ENCODE data around the gene SIDT1.

The SIDT1 gene

GRCh38 chr3:113664523-113665094, 132.3 kb downstream of the SIDT1 start:
- no peak for TF ChIP-seq CTCF (conservative IDR thresholded peaks at IDR 0.05; ENCODE audit: low read depth, low read length)
- no peaks in the 10 kb centered on the region for H3K79me2 ChIP-seq (ENCODE audit: insufficient read depth, low read depth)
- H3K9ac ChIP-seq = no peak overlapping the region
- H2AFZ ChIP-seq (ENCODE audit: low read depth) = no peak overlapping the region
- no peak overlapping the region for H3K4me3 ChIP-seq (IDR thresholded peaks at IDR 0.05; ENCODE audit: insufficient read depth, low read depth, low read length)
- no peaks in the 10 kb centered on the region for H4K20me1 ChIP-seq (ENCODE audit: insufficient read depth)
- H3K4me1 ChIP-seq (ENCODE audit: low read depth, poor library complexity, severe bottlenecking) = no peaks in the 10 kb centered on the region
- no peak overlapping the region for H3K27ac ChIP-seq
- H3K36me3 ChIP-seq (ENCODE audit: insufficient read depth) = no peaks in the 10 kb centered on the region
- no peak overlapping the region for H3K4me2 ChIP-seq
- H3K27me3 ChIP-seq (ENCODE audit: insufficient read depth, low read depth) = no peaks in the 10 kb centered on the region

DNA sequence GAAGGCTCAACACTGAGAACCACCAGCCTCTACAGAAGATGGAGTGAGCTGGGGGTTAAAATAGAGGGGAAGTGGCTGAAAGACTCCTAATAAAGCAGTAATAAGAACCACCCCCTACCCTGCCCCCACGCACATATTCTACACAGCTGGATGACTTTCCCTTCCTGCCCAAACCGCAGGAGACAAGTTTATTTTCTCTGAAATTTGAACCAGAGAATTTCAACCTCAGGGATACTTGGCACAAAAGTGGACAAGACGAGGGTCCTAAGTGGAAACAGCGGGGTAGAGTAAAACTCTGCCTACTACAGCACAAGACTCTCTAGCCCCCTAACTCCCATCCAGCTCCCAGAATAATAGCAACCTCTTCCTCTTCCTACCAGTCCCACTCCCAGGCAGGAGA, 135.7 kb downstream of the SIDT1 start:
- no peaks in the 10 kb centered on the region for H4K20me1 ChIP-seq (ENCODE audit: insufficient read depth)
- H3K9ac ChIP-seq = no peak overlapping the region
- no peak for TF ChIP-seq CTCF (conservative IDR thresholded peaks at IDR 0.05; ENCODE audit: low read depth, low read length)
- H3K4me3 ChIP-seq (IDR thresholded peaks at IDR 0.05; ENCODE audit: insufficient read depth, low read depth, low read length) = no peak overlapping the region
- no peaks in the 10 kb centered on the region for H3K36me3 ChIP-seq (ENCODE audit: insufficient read depth)
- no peaks in the 10 kb centered on the region for H3K4me1 ChIP-seq (ENCODE audit: low read depth, poor library complexity, severe bottlenecking)
- H3K79me2 ChIP-seq (ENCODE audit: insufficient read depth, low read depth) = no peaks in the 10 kb centered on the region
- H3K4me2 ChIP-seq = no peak overlapping the region
- H3K27ac ChIP-seq = no peak overlapping the region
- no peak overlapping the region for H2AFZ ChIP-seq (ENCODE audit: low read depth)
- no peaks in the 10 kb centered on the region for H3K27me3 ChIP-seq (ENCODE audit: insufficient read depth, low read depth)

DNA sequence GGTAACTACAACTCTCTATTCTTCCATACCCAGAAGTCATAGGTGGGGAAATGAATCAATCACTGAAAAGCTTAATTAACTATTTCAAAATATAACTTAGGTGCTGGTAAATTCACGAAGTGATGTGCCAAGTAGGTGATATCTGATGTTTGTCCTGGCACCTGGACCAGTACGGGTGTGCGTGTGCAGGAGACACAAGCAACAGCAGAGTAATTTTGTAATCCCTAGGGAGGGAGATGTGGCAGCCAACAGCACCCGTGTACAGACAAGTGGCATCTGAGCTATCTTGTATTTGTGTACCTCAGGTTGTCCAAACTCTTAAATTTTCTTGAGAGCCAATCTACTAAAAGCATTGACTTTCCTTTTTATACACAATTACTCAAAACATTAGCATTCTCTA, 141.2 kb downstream of the SIDT1 start:
- Histone ChIP-seq H3K4me1 (ENCODE audit: low read depth, poor library complexity, severe bottlenecking) (no peaks in the 10 kb centered on the region), H3K79me2 (ENCODE audit: insufficient read depth, low read depth) (no peaks in the 10 kb centered on the region), H3K9ac (no peak overlapping the region), H3K36me3 (ENCODE audit: insufficient read depth) (no peaks in the 10 kb centered on the region), H3K4me2 (no peak overlapping the region), H3K27me3 (ENCODE audit: insufficient read depth, low read depth) (no peaks in the 10 kb centered on the region), H2AFZ (ENCODE audit: low read depth) (no peak overlapping the region), H3K4me3 (IDR thresholded peaks at IDR 0.05; ENCODE audit: insufficient read depth, low read depth, low read length) (no peak overlapping the region), H4K20me1 (ENCODE audit: insufficient read depth) (0 out of 2 replicates have a peak, but pooled peaks cover 3% of the 10 kb centered on the region), H3K27ac (no peak overlapping the region)
- no peak for TF ChIP-seq CTCF (conservative IDR thresholded peaks at IDR 0.05; ENCODE audit: low read depth, low read length)

- Histone ChIP-seq H3K4me1 (ENCODE audit: low read depth, poor library complexity, severe bottlenecking) (no peaks in the 10 kb centered on the region), H2AFZ (ENCODE audit: low read depth) (no peak overlapping the region), H3K27ac (no peak overlapping the region), H3K9ac (no peak overlapping the region), H3K4me3 (IDR thresholded peaks at IDR 0.05; ENCODE audit: insufficient read depth, low read depth, low read length) (no peak overlapping the region), H3K4me2 (no peak overlapping the region), H3K79me2 (ENCODE audit: insufficient read depth, low read depth) (no peaks in the 10 kb centered on the region), H3K36me3 (ENCODE audit: insufficient read depth) (no peaks in the 10 kb centered on the region), H3K27me3 (ENCODE audit: insufficient read depth, low read depth) (no peaks in the 10 kb centered on the region), H4K20me1 (ENCODE audit: insufficient read depth) (0 out of 2 replicates have a peak, but pooled peaks cover 3% of the 10 kb centered on the region)
- TF ChIP-seq CTCF (conservative IDR thresholded peaks at IDR 0.05; ENCODE audit: low read depth, low read length) = no peak
Measured at GRCh38 chr3:113676261-113676660, 143.9 kb downstream of the SIDT1 start.
